A549 treated with AZD9567 at 1 μM for 4 hours (cell line): ENCODE measurements around the gene TDG. TPM values are rescaled to one million over a fixed set of nuclear protein-coding genes. Genes with fewer than 3 reads are reported as not detected.

ENCODE experiments used
- total RNA-seq: library from RNA; stranded (reverse); fragments of 200-300 nt; extraction: Qiagen RNA extraction; gene quantifications from 5 replicates; pipeline ENCODE4 v1.2.3, GENCODE V29; 2022; ENCODE audit not compliant: insufficient read depth

TDG gene
- total RNA-seq = 24.9 to 39.7 TPM (median 29.0 TPM) in 5 replicates

GRCh38 chr12:103965590-103966504 lies at the start of gene TDG:
TSS of gene TDG (plus strand) at chr12:103965872. CDS start at chr12:103966038, 166 bp downstream.

DNA sequence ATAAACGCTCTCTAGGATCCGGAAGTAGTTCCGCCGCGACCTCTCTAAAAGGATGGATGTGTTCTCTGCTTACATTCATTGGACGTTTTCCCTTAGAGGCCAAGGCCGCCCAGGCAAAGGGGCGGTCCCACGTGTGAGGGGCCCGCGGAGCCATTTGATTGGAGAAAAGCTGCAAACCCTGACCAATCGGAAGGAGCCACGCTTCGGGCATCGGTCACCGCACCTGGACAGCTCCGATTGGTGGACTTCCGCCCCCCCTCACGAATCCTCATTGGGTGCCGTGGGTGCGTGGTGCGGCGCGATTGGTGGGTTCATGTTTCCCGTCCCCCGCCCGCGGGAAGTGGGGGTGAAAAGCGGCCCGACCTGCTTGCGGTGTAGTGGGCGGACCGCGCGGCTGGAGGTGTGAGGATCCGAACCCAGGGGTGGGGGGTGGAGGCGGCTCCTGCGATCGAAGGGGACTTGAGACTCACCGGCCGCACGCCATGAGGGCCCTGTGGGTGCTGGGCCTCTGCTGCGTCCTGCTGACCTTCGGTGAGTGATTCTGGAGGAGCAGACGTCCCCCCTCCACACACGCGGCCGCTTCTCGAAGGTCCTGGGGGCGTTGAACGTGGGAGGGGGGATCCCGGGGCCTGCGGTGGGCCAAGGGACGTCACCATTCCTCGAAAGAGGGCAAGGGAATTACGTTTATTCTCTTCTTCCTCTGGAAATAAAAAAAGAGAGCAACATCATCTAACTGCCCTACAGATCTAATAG lies 35.5 kb upstream of the TDG start, which contains the start of gene HSP90B1:
Gene HSP90B1, plus strand, starts transcription at position 377 of the 753 bp plus-strand sequence. Its CDS starts 106 bp downstream, at position 483.

Other genes with a start within 250 kb of the TDG start
- 17.6 to 23.2 TPM (median 19.5 TPM) in 5 replicates for gene NT5DC3, start 124.6 kb upstream of the TDG start, total RNA-seq
- 531 to 645 TPM (median 590 TPM) in 5 replicates for gene HSP90B1, start 35.5 kb upstream of the TDG start, total RNA-seq
- gene GLT8D2, start 84.3 kb downstream of the TDG start, total RNA-seq = 0.19 to 0.48 TPM (median 0.35 TPM) in 4 of 5 replicates, not detected in the other
- gene HCFC2, start 98.7 kb downstream of the TDG start, total RNA-seq = 3.9 to 7.2 TPM (median 5.6 TPM) in 5 replicates
- 20.7 to 25.5 TPM (median 23.0 TPM) in 5 replicates for gene NFYB, start 172.3 kb downstream of the TDG start, total RNA-seq
- gene TXNRD1, start 249.9 kb downstream of the TDG start, total RNA-seq = 787 to 1,060 TPM (median 847 TPM) in 5 replicates